GM19099 (cell line): ENCODE measurements around the gene OTUB1.

Source experiments
- POLR2A ChIP-seq: IDR thresholded peaks from 3 replicates; pipeline ENCODE4 v1.6.1; 2011; ENCODE audit warnings: low read depth; ENCODE audit not compliant: insufficient read length; ENCODE audit errors: extremely low read depth

The OTUB1 gene

GRCh38 chr11:64013141-64013896 lies 27.1 kb downstream of the OTUB1 start:
- no peak for TF ChIP-seq POLR2A

GRCh38 chr11:64014356-64014755 lies 28.1 kb downstream of the OTUB1 start:
- no peak for TF ChIP-seq POLR2A

- no peak for TF ChIP-seq POLR2A
Observed at GRCh38 chr11:64015510-64015909, 29.3 kb downstream of the OTUB1 start.

- TF ChIP-seq POLR2A: no peak
Observed at GRCh38 chr11:64015935-64016845, 30.0 kb downstream of the OTUB1 start.

- no peak for TF ChIP-seq POLR2A
Observed at GRCh38 chr11:64017945-64018224, 31.6 kb downstream of the OTUB1 start.

- TF ChIP-seq POLR2A: no peak
Observed at GRCh38 chr11:64018310-64018709, 32.1 kb downstream of the OTUB1 start.

- no peak for TF ChIP-seq POLR2A
Observed at GRCh38 chr11:64019106-64020037, 33.1 kb downstream of the OTUB1 start.

GRCh38 chr11:64020976-64021756 lies 34.9 kb downstream of the OTUB1 start:
- no peak for TF ChIP-seq POLR2A

- no peak for TF ChIP-seq POLR2A
Observed at GRCh38 chr11:64021757-64022093, 35.5 kb downstream of the OTUB1 start.

GRCh38 chr11:64022125-64022784 lies 36.0 kb downstream of the OTUB1 start:
- no peak for TF ChIP-seq POLR2A

GRCh38 chr11:64023712-64024710 lies 37.8 kb downstream of the OTUB1 start:
- no peak for TF ChIP-seq POLR2A

- no peak for TF ChIP-seq POLR2A
Observed at GRCh38 chr11:64025205-64025604, 39.0 kb downstream of the OTUB1 start.
